SK-N-SH treated with all-trans-retinoic acid at 6 μM for 48 hours (cell line): ENCODE results near the gene ITPRID2.

ENCODE experiments used
- ATAC-seq: fragments of 200-7000 bp; cut with Tn5 transposase; 3 replicates; pipeline ENCODE4 v1.9.1; 2020; ENCODE audit warnings: mild to moderate bottlenecking, moderate library complexity
- BACH2 ChIP-seq: fragments of 250-450 bp; sonication (Bioruptor Pico); IDR thresholded peaks from 2 replicates; pipeline ENCODE4 v1.9.0; 2021; ENCODE audit warnings: mild to moderate bottlenecking, borderline replicate concordance
- CREB5 ChIP-seq: fragments of 250-450 bp; sonication (Bioruptor Pico); IDR thresholded peaks from 2 replicates; pipeline ENCODE4 v1.5.1; 2020; ENCODE audit warnings: low read depth, mild to moderate bottlenecking, moderate library complexity
- ESRRG ChIP-seq: fragments of 250-450 bp; sonication (Bioruptor Pico); IDR thresholded peaks from 2 replicates; pipeline ENCODE4 v1.6.1; 2021; ENCODE audit warnings: mild to moderate bottlenecking
- ISL1 ChIP-seq: fragments of 250-450 bp; sonication (Bioruptor Pico); IDR thresholded peaks from 2 replicates; pipeline ENCODE4 v2.1.2; 2022; ENCODE audit warnings: mild to moderate bottlenecking, moderate library complexity
- OSR1 ChIP-seq: fragments of 250-450 bp; sonication (Bioruptor Pico); IDR thresholded peaks from 2 replicates; pipeline ENCODE4 v1.8.0; 2022; ENCODE audit warnings: moderate library complexity, mild to moderate bottlenecking, inconsistent platforms
- PATZ1 ChIP-seq: fragments of 250-450 bp; sonication (Bioruptor Pico); IDR thresholded peaks from 2 replicates; pipeline ENCODE4 v1.8.0; 2020; ENCODE audit warnings: mild to moderate bottlenecking, moderate library complexity, borderline replicate concordance
- POU6F1 ChIP-seq: fragments of 250-450 bp; sonication (Bioruptor Pico); IDR thresholded peaks from 2 replicates; pipeline ENCODE4 v1.8.0; 2021; ENCODE audit warnings: low read depth, mild to moderate bottlenecking, moderate library complexity, borderline replicate concordance
- PPARA ChIP-seq: fragments of 250-450 bp; sonication (Bioruptor Pico); IDR thresholded peaks from 2 replicates; pipeline ENCODE4 v1.5.0; 2020; ENCODE audit warnings: mild to moderate bottlenecking, borderline replicate concordance
- RARB ChIP-seq: fragments of 250-450 bp; sonication (Bioruptor Pico); IDR thresholded peaks from 2 replicates; pipeline ENCODE4 v1.8.0; 2021; ENCODE audit warnings: mild to moderate bottlenecking, moderate library complexity
- SNAI2 ChIP-seq: fragments of 250-450 bp; sonication (Bioruptor Pico); IDR thresholded peaks from 2 replicates; pipeline ENCODE4 v1.5.0; 2020; ENCODE audit warnings: mild to moderate bottlenecking, moderate library complexity
- TCF4 ChIP-seq: fragments of 250-450 bp; sonication (Bioruptor Pico); IDR thresholded peaks from 2 replicates; pipeline ENCODE4 v1.8.0; 2021; ENCODE audit warnings: mild to moderate bottlenecking, moderate library complexity, borderline replicate concordance
- TOX ChIP-seq: fragments of 250-450 bp; sonication (Bioruptor Pico); IDR thresholded peaks from 2 replicates; pipeline ENCODE4 v1.8.0; 2021; ENCODE audit warnings: mild to moderate bottlenecking, moderate library complexity, borderline replicate concordance
- ZC3H10 ChIP-seq: fragments of 250-450 bp; sonication (Bioruptor Pico); IDR thresholded peaks from 2 replicates; pipeline ENCODE4 v1.5.1; 2021; ENCODE audit warnings: mild to moderate bottlenecking, moderate library complexity
- ZFP3 ChIP-seq: fragments of 250-450 bp; sonication (Bioruptor Pico); IDR thresholded peaks from 2 replicates; pipeline ENCODE4 v1.5.0; 2020; ENCODE audit warnings: mild to moderate bottlenecking, moderate library complexity
- ZFP30 ChIP-seq: fragments of 450-650 bp; formaldehyde crosslinking; IDR thresholded peaks from 2 replicates; pipeline ENCODE4 v1.5.0; 2022; ENCODE audit warnings: mild to moderate bottlenecking, moderate library complexity
- ZNF565 ChIP-seq: fragments of 450-650 bp; formaldehyde crosslinking; conservative IDR thresholded peaks from 2 replicates; pipeline ENCODE4 v1.5.0; 2020; ENCODE audit warnings: low read depth, mild to moderate bottlenecking, moderate library complexity
- ZNF70 ChIP-seq: fragments of 450-650 bp; formaldehyde crosslinking; IDR thresholded peaks from 2 replicates; pipeline ENCODE4 v1.5.0; 2020; ENCODE audit warnings: mild to moderate bottlenecking, moderate library complexity
- ZNF8 ChIP-seq: fragments of 450-650 bp; formaldehyde crosslinking; IDR thresholded peaks from 2 replicates; pipeline ENCODE4 v1.5.0; 2020; ENCODE audit warnings: mild to moderate bottlenecking, moderate library complexity
- TF ChIP-seq, protein P1 (sequence below): fragments of 250-450 bp; sonication (Bioruptor Pico); IDR thresholded peaks from 2 replicates; pipeline ENCODE4 v1.5.0; 2020; ENCODE audit warnings: mild to moderate bottlenecking, moderate library complexity
- TF ChIP-seq, protein P2 (sequence below): fragments of 250-450 bp; sonication (Bioruptor Pico); IDR thresholded peaks from 2 replicates; pipeline ENCODE4 v1.5.1; 2021; ENCODE audit warnings: mild to moderate bottlenecking, moderate library complexity

Gene ITPRID2

GRCh38 chr2:181952404-181953226, 61.1 kb downstream of the ITPRID2 start:
- no peak for TF ChIP-seq ZNF70 (CRISPR knock-in tag)
- TF ChIP-seq BACH2 (CRISPR knock-in tag): no peak
- TF ChIP-seq TOX (CRISPR knock-in tag): no peak
- TF ChIP-seq ZC3H10 (CRISPR knock-in tag): no peak
- no peak for TF ChIP-seq SNAI2 (CRISPR knock-in tag)
- no peak for TF ChIP-seq PATZ1 (CRISPR knock-in tag)
- no peak for TF ChIP-seq RARB (CRISPR knock-in tag)
- no peak for TF ChIP-seq TCF4
- TF ChIP-seq ZNF565 (CRISPR knock-in tag): no peak
- TF ChIP-seq, protein P1, sequence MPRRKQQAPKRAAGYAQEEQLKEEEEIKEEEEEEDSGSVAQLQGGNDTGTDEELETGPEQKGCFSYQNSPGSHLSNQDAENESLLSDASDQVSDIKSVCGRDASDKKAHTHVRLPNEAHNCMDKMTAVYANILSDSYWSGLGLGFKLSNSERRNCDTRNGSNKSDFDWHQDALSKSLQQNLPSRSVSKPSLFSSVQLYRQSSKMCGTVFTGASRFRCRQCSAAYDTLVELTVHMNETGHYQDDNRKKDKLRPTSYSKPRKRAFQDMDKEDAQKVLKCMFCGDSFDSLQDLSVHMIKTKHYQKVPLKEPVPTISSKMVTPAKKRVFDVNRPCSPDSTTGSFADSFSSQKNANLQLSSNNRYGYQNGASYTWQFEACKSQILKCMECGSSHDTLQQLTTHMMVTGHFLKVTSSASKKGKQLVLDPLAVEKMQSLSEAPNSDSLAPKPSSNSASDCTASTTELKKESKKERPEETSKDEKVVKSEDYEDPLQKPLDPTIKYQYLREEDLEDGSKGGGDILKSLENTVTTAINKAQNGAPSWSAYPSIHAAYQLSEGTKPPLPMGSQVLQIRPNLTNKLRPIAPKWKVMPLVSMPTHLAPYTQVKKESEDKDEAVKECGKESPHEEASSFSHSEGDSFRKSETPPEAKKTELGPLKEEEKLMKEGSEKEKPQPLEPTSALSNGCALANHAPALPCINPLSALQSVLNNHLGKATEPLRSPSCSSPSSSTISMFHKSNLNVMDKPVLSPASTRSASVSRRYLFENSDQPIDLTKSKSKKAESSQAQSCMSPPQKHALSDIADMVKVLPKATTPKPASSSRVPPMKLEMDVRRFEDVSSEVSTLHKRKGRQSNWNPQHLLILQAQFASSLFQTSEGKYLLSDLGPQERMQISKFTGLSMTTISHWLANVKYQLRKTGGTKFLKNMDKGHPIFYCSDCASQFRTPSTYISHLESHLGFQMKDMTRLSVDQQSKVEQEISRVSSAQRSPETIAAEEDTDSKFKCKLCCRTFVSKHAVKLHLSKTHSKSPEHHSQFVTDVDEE: no peak
- TF ChIP-seq, protein P2, sequence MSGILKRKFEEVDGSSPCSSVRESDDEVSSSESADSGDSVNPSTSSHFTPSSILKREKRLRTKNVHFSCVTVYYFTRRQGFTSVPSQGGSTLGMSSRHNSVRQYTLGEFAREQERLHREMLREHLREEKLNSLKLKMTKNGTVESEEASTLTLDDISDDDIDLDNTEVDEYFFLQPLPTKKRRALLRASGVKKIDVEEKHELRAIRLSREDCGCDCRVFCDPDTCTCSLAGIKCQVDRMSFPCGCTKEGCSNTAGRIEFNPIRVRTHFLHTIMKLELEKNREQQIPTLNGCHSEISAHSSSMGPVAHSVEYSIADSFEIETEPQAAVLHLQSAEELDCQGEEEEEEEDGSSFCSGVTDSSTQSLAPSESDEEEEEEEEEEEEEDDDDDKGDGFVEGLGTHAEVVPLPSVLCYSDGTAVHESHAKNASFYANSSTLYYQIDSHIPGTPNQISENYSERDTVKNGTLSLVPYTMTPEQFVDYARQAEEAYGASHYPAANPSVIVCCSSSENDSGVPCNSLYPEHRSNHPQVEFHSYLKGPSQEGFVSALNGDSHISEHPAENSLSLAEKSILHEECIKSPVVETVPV (CRISPR knock-in tag): no peak
- no peak for TF ChIP-seq OSR1
- no peak for TF ChIP-seq ZFP3 (CRISPR knock-in tag)
- TF ChIP-seq PPARA (CRISPR knock-in tag): no peak
- no peak for TF ChIP-seq POU6F1
- TF ChIP-seq CREB5 (CRISPR knock-in tag): no peak
- TF ChIP-seq ZNF8: no peak
- no peak for ATAC-seq

- TF ChIP-seq POU6F1: no peak
- TF ChIP-seq SNAI2 (CRISPR knock-in tag): no peak
- no peak for TF ChIP-seq ZNF565 (CRISPR knock-in tag)
- no peak for TF ChIP-seq OSR1
- no peak for TF ChIP-seq BACH2 (CRISPR knock-in tag)
- no peak for TF ChIP-seq ZFP30 (CRISPR knock-in tag)
- TF ChIP-seq PPARA (CRISPR knock-in tag): no peak
- no peak for TF ChIP-seq ESRRG (CRISPR knock-in tag)
- no peak for TF ChIP-seq CREB5 (CRISPR knock-in tag)
- TF ChIP-seq ISL1: no peak
- peak; percentile 72 for ATAC-seq
Observed at GRCh38 chr2:181953881-181954537, 62.5 kb downstream of the ITPRID2 start.
